Amniotic epithelial cell (primary cell): ENCODE results near the gene BCAP31.
A peak's percentile ranks its signal among the peaks of the same experiment; 100 is the strongest.

ENCODE experiments used
- DNase-seq: peaks from one replicate; pipeline ENCODE4 v3.0.0-alpha.2; 2010; ENCODE audit warnings: low read depth

Gene BCAP31

DNA sequence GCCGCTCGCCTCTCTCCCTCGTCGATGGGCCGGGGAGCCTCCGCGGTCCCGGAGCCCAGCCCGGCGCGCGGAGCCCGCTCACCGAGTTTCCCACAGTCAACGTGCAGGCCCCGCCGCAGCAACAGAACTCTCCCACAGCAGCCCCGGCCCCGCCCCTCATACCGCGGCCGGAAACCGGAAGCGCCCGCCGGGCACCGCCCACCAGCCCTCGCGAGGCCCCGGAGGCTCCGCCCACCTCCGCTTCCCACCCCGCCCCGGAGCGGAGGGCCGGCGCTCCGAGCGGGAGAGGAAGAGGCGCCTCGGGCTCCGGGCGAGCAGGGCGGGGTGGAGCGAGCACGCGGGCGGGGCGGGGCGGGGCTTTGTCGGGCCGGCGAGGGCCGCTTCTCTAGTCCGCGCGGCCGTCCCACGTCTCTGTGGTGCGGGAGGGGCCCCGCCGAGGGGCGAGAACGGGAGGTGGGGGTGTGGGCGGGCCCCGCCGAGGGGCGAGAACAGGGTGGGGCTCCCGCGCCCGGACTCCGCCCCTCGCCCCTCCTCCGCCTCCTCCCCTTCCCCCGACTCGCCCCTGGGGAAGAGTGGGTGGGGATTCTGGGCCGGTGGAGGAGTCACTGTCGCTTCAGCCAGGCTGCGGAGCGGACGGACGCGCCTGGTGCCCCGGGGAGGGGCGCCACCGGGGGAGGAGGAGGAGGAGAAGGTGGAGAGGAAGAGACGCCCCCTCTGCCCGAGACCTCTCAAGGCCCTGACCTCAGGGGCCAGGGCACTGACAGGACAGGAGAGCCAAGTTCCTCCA, at the start of gene BCAP31, which contains the start of gene ABCD1:
BCAP31 (minus strand) TSS at position 136 of the 787 bp plus-strand sequence. CDS start 1,143 bp downstream, outside the sequence.
ABCD1 (plus strand) TSS at position 605 of the 787 bp plus-strand sequence. CDS start 411 bp downstream, outside the sequence.
- DNase-seq, result peak; percentile 66

DNA sequence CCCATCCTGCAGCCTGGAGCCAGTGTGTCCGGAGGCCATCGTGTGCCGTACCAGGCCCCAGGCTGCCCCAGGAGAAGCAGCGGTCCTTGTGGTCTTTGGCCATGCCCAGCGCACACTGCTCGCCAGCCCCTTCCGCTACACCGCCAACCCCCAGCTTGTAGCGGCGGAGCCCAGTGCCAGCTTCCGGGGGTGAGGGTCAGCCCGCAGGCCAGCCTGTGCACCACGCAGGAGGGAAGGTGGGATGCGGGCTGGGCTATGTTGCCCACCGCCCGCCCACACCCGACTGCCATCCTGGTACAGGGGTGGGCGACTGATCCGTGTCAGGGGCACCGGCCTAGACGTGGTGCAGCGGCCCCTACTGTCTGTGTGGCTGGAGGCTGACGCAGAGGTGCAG, 49.0 kb upstream of the BCAP31 start:
- no peak for DNase-seq

DNA sequence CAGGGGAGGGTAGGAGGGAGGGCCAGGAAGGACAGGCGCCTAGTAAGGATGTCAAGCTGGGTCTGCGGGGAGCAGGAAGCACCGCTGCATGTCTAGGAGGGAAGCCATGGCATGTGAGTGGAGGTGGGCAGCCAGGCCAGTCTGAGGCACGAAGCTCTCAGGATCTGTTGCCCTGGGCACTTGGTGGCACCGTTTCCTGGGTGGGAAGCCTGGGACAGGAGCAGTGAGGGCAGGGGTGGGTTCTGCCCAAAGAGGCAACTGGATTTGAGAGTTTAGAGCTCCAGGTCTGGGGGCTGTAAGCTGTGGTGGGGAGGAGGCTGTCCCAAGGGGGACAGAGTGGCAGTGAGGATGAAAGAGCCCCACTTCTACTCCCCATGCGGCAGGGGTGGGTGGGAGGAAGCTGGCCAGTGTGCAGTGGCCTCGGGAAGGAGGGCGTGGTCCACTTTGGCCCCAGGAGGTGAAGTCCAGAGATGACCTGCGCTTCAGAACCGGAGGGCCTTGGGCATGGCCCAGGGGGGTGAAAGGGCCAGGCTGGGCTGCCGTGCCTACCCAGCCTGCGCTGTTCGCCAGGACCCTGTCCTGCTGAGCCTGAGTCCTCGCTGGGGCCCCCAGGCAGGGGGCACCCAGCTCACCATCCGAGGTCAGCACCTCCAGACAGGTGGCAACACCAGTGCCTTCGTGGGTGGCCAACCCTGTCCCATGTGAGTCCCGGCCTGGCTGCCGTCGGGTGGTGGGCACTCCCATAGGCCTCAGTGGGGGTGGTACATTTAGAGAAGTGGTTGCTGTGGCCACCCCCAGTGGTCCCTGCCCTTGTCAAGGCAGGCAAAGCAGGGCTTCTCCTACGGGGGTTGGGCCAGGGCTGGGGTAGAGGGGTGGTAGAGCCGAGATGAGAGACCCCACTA, 48.4 kb upstream of the BCAP31 start:
- no peak for DNase-seq

DNA sequence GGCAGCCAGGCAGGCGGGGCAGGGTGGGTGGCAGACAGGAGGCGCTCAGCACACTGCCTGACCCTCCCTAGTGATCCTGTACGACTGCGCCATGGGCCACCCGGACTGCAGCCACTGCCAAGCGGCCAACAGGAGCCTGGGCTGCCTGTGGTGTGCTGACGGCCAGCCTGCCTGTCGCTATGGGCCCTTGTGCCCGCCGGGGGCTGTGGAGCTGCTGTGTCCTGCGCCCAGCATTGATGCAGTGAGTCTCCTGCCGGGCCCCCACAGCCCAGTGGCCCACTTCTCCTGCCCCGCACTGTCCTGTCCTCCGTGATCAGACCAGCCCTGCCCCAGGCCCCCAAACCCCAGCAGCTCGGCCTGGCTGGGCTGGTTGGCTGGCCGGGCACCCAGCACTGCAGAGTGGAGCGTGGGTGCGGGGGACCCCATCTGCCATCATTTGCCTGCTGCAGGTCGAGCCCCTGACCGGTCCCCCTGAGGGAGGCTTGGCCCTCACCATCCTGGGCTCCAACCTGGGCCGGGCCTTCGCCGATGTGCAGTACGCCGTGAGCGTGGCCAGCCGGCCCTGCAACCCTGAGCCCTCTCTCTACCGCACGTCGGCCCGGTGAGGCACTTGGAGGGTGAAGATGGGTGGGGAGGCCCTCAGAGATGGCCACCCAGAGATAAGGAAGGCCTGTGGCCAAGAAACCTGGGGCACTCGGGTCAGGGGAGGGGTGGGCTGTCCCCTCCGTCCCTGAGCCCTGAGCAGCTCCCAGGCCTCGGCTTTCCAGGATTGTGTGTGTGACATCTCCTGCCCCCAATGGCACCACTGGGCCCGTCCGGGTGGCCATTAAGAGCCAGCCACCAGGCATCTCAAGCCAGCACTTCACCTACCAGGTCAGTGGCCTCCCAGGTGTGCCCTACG, 47.5 kb upstream of the BCAP31 start:
- DNase-seq, result no peak

DNA sequence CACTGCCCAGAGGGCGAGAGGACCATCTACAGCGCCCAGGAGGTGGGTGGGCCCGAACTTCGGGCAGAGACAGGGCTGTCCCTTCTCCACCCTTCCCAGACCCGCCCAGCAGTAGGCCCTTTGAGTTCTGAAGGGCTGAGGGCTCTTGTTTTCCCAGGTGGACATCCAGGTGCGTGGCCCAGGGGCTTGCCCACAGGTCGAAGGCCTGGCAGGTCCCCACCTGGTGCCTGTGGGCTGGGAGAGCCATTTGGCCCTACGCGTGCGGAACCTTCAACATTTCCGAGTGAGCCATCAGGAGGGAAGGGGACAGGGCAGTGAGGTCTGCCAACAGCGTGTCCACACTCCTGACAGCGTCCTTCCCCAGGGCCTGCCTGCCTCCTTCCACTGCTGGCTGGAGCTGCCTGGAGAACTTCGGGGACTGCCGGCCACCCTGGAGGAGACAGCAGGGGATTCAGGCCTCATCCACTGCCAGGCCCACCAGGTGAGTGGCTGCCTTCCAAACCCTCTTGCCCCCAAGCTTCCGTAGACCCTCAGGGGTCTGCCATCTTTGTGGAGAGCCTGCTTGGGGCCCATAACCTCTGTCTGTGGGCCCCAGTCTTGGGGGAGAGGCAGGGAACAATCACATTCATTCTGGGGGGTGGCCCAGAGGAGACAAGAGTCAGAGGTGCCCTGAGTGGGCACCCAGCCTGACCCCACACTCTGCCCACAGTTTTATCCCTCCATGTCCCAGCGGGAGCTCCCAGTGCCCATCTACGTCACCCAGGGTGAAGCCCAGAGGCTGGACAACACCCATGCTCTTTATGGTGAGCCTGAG, 46.6 kb upstream of the BCAP31 start:
- no peak for DNase-seq

DNA sequence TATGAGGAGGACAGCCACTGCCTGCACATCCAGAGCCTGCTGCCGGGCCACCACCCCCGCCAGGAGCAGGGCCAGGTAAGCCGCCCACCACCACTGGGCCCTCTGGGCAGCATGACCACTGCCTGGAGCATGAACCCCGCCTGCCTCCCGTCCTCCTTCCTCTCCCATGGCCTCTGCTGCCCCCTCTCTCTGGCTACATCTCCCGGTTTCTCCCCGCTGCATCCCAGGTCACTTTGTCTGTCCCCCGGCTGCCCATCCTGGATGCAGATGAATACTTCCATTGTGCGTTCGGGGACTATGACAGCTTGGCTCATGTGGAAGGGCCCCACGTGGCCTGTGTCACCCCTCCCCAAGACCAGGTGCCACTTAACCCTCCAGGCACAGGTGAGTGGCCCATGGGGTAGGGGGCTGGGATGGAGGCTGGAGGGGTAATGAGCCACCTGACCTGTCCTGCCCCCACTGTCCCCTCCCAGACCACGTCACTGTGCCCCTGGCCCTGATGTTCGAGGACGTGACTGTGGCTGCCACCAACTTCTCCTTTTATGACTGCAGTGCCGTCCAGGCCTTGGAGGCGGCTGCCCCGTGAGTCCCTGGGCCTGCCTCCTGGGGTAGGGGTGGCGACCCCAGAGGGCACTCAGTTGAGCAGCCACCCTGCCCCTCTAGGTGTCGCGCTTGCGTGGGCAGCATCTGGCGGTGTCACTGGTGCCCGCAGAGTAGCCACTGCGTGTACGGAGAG, 45.8 kb upstream of the BCAP31 start:
- DNase-seq, result no peak

DNA sequence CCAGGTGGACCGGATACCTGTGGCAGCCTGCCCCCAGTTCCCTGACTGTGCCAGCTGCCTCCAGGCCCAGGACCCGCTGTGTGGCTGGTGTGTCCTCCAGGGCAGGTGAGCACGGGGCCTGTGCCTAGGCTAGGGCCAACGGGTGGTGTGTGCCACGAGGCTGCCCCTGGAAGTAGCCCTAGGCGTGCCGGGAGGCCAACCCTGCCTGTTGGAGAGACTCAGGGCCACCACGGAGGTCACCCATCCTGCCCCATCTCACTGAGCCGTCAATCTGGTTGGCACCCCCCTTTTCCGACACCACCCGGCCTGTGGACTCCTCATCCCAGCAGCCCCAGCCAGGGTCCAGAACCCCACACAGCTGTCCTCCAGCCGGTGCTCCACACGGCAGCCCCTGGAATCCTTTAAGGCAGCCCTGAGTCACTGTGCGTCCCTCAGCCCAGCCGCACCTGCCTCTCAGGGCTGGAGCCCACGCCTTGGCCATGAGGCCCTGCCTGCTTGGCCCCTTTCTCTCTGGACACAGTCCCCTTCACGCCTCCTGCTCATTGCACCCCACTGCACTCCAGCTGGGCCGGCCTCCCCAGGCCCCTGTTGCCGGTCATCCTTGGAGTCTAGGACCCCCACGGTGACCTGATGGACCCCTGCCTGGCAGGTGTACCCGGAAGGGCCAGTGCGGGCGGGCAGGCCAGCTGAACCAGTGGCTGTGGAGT, 45.1 kb upstream of the BCAP31 start:
- no peak for DNase-seq

DNA sequence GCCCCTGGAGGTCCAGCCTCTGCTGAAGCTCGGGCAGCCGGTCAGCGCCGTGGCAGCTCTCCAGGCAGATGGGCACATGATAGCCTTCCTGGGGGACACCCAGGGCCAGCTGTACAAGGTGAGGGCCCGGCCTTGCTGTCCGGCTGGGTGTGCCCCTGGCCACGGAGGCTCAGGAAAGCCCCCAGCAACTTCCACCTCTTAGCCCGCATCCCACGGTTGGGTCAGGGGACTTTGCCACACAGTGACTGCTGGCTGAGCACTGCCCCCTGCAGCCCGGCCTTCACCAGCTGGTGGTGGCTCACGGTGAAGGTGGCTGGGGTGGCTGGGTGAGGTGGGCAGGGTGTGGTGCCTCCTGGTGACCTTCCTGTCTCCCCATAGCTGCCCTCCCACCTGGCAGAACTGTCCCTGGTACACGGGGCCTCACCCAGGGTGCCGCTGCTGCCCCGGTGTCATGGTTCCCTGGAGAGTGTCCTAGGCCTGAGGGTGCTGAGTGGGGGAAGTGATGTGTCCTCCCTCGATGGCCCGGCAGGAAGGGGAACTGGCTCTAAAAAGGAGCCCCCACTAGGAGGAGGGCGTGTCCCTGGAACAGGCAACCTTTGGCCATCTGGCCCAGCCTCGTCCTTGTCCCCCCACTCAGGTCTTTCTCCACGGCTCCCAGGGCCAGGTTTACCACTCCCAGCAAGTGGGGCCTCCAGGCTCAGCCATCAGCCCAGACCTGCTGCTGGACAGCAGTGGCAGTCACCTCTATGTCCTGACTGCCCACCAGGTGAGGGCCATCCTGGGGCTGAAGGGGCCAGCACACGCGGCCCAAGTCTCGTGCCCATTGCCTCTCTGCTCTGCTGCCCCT, 44.3 kb upstream of the BCAP31 start:
- DNase-seq, result no peak

DNA sequence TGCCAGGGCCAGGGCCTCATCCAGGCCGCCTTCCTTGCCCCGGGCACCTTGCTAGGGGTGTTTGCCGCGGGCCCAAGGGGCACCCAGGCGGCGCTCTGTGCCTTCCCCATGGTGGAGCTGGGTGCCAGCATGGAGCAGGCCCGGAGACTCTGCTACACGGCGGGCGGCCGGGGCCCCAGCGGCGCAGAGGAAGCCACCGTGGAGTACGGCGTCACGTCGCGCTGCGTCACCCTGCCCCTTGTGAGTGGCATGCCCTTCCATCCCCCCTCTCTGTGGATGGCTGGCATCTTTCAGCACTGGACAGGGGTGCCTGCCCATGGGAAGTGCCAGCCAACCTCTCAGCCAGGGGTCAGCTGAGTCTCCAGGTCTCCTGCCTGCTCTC, 43.5 kb upstream of the BCAP31 start:
- DNase-seq, result no peak

DNA sequence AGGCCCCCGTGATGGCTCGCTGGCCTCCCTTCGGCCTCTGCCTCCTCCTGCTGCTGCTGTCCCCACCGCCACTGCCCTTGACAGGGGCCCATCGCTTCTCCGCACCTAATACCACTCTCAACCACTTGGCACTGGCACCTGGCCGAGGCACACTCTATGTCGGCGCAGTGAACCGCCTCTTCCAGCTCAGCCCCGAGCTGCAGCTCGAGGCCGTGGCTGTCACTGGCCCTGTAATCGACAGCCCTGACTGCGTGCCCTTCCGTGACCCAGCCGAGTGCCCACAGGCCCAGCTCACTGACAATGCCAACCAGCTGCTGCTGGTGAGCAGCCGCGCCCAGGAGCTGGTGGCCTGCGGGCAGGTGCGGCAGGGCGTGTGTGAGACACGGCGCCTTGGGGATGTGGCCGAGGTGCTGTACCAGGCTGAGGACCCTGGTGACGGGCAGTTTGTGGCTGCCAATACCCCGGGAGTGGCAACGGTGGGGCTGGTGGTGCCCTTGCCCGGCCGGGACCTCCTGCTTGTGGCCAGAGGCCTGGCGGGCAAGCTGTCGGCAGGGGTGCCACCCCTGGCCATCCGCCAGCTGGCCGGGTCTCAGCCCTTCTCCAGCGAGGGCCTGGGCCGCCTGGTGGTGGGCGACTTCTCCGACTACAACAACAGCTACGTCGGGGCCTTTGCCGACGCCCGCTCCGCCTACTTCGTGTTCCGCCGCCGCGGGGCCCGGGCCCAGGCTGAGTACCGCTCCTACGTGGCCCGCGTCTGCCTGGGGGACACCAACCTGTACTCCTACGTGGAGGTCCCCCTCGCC, 42.9 kb upstream of the BCAP31 start:
- no peak for DNase-seq

DNA sequence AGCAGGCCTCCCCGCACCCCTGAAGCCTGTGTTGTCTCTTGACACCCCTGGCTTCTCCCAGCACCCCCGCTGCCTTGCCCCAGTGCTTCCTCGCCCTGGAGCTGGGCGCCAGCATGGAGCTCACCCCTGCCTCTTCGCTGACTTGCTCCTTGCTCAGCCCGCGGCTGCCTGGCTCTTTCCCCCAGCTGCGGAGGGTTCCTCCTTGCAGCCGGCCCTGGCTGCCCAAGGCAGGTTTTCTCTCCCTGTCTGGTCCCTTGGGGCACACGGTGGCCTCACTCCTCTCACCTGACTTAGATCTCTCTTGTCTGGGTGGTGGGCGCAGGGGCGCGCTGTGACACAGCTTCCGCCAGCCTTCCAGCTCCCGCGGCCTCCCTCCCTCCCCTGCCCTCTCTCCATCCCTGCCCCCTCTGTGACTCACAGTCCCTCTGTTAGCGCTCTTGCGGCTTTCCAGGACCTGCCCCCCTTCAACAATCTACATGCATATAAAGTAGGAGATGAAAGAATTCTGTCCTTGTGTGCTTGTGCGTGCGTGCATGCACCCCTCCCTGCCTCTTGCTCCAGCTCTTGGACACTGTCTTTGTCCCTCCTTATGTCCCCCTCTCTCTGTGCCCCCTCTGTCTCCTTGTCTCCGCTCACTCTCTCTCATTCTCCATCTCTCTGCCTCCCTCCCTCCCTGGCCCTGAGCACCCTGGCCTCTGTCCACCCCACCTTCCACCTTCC, 42.1 kb upstream of the BCAP31 start:
- DNase-seq, result peak; percentile 67

DNA sequence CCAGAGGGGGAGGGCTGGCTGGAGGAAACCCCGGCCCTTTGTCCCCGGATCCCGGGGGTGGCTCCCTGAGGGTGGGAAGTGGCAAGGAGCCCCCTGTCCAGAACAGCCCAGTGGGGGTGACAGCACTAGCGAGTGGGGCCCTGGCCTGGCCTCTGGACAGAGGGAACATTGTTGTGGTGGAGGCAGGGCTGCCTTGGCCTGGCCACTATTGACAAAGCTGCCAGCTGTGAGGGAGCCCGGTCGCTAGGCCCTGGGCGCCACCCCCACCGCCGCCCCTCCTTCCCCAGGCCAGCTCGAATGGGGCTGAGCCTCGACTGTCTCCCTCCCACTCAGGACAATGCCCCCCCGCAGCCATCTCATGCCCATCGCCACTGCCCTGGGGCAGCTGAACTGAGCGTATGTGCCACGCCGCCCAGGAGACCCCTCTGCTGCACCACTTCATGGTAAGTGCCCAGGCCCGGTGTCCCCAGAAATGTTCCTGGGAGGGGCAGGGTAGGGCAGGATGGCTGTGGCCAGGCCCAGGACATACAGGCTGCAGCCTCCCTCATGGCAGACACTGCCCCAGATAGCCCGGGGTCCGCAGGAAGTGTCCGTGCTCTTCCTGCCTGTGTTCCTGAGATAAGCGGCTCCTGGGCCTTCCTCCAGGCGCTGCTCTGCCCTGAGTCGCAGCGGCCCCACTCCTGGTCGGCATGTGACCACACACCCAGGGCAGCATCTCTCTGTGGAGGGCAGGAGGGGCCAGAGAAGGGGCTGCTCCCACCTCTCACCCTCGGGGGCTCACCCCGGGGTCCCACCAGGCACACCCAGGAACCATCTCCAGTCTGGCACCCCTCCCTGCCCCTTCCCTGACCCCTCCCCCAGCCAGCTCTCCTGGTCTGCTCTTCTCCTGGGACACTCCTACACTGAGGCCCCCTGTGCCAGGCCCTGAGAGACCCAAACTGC, 41.2 kb upstream of the BCAP31 start:
- peak; percentile 16 for DNase-seq

DNA sequence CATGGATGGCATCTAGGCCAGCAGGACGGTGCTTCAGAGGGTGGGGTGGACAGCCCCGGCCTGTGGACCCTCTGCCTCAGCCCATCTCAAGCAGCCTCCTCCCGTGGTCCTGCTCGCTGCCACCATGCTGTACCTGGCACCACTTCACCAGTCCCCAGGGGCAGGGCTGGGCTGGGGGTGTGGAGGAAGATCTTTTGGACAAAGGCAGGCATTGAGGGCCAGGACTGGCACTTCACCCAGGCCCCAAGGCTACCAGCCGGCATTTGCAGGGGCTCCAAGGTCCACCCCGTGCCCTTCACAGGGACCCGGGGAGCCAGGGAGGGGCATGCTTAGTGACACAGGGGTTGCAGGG, 40.6 kb upstream of the BCAP31 start:
- no peak for DNase-seq

DNA sequence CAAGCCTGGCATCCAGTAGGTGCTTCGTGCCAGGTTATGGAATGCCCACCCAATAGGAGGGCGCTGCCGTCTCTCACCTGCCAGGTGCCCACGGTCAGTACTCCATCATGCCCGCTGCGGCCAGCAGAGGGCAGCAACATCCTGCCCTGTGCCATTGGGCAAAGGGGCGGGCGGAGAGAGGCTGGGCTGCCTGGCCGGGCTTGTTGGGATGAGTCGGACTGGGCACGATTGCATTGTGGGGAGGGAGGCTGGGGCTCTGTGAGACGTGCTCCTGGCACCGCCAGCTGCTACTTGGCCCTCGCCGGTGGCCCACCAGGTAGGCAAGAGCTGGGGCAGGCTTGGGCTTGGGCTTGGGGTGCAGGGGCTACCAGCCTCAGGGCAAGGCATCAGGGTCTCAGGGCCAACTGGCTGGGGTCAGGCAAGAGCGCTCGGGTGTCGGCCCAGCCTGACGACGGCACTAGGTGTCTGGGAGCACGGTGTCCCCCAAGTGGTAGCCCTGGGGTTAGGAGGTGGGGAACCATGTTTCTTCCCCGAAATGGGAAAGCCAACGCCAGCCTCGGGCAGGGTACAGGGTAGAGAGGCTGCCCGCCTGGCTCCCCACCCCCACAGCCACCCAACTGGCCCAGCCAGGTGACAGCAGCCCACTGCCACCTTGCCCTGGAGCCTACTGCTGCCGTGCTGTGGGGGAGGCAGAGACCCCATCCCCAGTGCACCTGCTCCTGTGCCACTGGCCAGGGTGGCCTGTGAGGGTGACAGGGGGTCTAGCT, 40.0 kb upstream of the BCAP31 start, which contains the start of gene PLXNB3:
PLXNB3 (plus strand) TSS at position 261 of the 767 bp plus-strand sequence. CDS start 1,287 bp downstream, outside the sequence.
- peak; percentile 60 for DNase-seq

DNA sequence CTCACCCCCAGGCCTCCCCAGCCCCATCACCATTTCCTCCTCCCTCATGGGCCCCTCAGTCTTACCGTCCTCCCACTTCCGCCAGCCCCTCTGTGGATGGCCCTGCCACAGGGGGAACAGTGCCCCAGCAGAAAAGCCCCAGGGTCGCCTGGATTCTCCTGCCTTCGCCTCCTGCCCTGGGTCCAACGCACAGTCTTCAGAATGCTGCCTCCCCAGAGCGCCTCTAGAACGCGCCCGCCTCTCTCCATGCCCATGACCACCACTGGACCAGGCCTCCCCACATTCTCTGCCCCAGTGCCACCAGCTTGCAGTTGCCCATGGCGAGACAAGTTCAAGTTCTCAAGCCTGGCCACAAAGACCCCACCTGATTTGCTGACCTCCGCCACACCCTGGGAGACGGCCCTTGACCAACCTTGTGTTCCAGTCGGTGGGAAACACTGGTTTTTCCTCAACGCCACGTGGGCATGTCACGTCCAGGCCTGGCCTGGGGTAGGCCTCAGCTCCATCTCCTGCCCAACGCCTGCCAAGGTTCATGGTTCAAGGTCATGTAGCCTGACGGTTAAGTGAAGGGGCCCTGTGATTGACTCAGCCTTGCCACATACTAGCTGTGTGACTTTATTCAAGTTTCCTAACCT, 39.2 kb upstream of the BCAP31 start:
- DNase-seq, result no peak
